Esophagus muscularis mucosa (tissue), 3 donors: ENCODE data around the gene KRTAP4-16.

Source experiments
- POLR2AphosphoS5 ChIP-seq, 2 donors: sonication (generic); formaldehyde crosslinking; IDR thresholded peaks; one replicate each; pipeline ENCODE4 v1.6.1; 2017; ENCODE audit warnings: antibody characterized with exemption in 2 of 2
- TF ChIP-seq, protein P1 (sequence below), 3 experiments: fragments of 200-600 bp in 2 of 3; fragments of 450-650 bp in 1 of 3; sonication (generic) in 2 of 3; IDR thresholded peaks; one replicate each; pipeline ENCODE4 v1.5.1; 2017 to 2019; ENCODE audit warnings: antibody characterized with exemption in 3 of 3, mild to moderate bottlenecking in 2 of 3, moderate library complexity in 1 of 3

DNA sequence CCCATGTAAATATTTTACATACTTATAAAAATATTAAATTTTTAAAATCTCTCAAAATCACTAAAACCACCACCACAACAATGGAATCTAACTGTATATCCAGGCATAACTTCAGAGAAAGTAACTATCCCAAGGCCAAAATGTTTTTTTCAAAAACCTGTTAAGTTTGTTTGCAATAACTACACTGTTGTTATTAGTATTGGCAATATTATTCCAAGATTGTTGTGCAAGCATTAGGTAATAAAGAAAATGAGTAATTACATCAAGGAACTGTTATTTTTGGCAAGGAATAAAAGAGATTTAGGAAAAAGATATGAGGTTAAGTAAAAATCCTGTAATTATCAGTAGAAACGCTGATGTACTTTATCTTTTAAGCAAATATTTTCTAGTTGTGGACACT, 25.4 kb upstream of the KRTAP4-16 start:
- TF ChIP-seq, protein P1, sequence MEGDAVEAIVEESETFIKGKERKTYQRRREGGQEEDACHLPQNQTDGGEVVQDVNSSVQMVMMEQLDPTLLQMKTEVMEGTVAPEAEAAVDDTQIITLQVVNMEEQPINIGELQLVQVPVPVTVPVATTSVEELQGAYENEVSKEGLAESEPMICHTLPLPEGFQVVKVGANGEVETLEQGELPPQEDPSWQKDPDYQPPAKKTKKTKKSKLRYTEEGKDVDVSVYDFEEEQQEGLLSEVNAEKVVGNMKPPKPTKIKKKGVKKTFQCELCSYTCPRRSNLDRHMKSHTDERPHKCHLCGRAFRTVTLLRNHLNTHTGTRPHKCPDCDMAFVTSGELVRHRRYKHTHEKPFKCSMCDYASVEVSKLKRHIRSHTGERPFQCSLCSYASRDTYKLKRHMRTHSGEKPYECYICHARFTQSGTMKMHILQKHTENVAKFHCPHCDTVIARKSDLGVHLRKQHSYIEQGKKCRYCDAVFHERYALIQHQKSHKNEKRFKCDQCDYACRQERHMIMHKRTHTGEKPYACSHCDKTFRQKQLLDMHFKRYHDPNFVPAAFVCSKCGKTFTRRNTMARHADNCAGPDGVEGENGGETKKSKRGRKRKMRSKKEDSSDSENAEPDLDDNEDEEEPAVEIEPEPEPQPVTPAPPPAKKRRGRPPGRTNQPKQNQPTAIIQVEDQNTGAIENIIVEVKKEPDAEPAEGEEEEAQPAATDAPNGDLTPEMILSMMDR (IDR thresholded peaks at IDR 0.05): no peak
- no peak for TF ChIP-seq POLR2AphosphoS5 (IDR thresholded peaks at IDR 0.05)
